ENCODE measurements around the gene OR10S1. TPM values are rescaled to one million over a fixed set of nuclear protein-coding genes. Genes with fewer than 3 reads are reported as not detected.
"Not testable (repeated sequence)": the region's sequence is repeated elsewhere in the genome, so short reads cannot be mapped to it uniquely, and the experiment has no call there.

OR10S1 gene, protein sequence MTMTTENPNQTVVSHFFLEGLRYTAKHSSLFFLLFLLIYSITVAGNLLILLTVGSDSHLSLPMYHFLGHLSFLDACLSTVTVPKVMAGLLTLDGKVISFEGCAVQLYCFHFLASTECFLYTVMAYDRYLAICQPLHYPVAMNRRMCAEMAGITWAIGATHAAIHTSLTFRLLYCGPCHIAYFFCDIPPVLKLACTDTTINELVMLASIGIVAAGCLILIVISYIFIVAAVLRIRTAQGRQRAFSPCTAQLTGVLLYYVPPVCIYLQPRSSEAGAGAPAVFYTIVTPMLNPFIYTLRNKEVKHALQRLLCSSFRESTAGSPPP
- total RNA-seq = not detected in 2 replicates
- long read RNA-seq = 0 reads

DNA sequence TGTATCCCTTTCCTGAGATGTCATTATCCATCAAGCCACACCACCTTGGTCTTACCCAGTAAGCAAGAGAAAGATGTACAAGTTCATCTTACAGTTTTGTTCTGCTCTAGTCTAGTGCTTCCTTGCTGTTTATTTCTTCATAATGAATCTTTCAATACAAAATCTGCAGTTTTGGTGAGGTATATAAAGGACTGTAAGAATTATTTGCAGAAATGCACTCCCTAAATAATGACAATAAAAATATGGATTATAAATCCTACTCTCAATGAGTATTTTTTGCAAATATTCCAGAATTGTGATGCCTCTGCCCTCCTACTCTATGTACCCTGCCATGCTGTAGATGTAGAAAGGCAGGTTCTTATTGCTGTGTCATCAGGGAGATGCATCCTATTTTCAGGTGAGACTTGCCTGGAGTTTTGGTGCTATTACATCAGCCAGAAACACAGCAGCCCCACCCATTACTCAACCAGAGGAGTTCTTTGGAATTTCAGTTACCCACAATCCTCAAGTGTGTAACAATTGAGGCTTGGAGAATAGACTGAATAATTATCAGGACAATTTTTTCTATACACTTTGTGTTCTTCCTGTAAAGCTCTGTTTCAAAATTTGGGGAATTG, at the start of gene OR10S1:
Gene OR10S1 (minus strand): TSS at position 51 of the 617 bp plus-strand sequence. CDS start 117 bp downstream, outside the sequence.
- H3K27me3 Mint-ChIP-seq (ENCODE audit: low read depth) = no peaks in the 10 kb centered on the region
- peaks cover 21% of the 10 kb centered on the region for H3K4me1 Mint-ChIP-seq
- no peak within 1 kb of the TSS for H3K4me3 Mint-ChIP-seq
- peak within 1 kb of the TSS; percentile 43 for H3K27ac Mint-ChIP-seq (ENCODE audit: unreplicated experiment)
- H3K9me3 Mint-ChIP-seq = peaks cover 9% of the 10 kb centered on the region
- no peak for DNase-seq (ENCODE audit: low read depth, low spot score)
- TF ChIP-seq, protein P1, sequence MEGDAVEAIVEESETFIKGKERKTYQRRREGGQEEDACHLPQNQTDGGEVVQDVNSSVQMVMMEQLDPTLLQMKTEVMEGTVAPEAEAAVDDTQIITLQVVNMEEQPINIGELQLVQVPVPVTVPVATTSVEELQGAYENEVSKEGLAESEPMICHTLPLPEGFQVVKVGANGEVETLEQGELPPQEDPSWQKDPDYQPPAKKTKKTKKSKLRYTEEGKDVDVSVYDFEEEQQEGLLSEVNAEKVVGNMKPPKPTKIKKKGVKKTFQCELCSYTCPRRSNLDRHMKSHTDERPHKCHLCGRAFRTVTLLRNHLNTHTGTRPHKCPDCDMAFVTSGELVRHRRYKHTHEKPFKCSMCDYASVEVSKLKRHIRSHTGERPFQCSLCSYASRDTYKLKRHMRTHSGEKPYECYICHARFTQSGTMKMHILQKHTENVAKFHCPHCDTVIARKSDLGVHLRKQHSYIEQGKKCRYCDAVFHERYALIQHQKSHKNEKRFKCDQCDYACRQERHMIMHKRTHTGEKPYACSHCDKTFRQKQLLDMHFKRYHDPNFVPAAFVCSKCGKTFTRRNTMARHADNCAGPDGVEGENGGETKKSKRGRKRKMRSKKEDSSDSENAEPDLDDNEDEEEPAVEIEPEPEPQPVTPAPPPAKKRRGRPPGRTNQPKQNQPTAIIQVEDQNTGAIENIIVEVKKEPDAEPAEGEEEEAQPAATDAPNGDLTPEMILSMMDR (conservative IDR thresholded peaks at IDR 0.05) = no peak
- peaks cover 5% of the 10 kb centered on the region for H3K36me3 Mint-ChIP-seq (ENCODE audit: low read depth)

DNA sequence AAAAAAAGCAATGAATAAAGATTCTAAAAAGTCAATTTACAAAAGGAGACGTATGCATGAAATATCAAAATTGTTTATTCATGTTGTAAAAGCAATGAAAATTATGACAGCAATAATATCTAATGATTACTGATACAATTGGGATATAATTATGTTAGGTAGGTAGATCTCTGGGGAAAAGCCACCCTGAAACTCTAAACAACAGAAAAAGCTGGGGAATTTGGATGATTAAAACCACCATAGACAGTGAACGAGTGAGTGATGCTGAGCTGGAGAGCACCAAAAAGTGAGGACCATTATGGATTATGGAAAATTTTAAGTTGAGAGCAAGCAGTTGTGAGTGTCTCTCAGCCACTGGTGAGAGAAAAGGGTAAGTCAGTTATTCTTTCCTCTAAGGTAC, 48.9 kb upstream of the OR10S1 start, which contains the start of gene OR10G8:
Gene OR10G8 (plus strand): TSS at position 301 of the 400 bp plus-strand sequence. CDS start 2,825 bp downstream, outside the sequence.
- H3K4me1 Mint-ChIP-seq = peaks cover 6% of the 10 kb centered on the region
- H3K27me3 Mint-ChIP-seq (ENCODE audit: low read depth) = no peaks in the 10 kb centered on the region
- H3K4me3 Mint-ChIP-seq = no peak within 1 kb of the TSS
- no peaks in the 10 kb centered on the region for H3K9me3 Mint-ChIP-seq
- H3K36me3 Mint-ChIP-seq (ENCODE audit: low read depth) = no peaks in the 10 kb centered on the region
- no peak within 1 kb of the TSS for H3K27ac Mint-ChIP-seq (ENCODE audit: unreplicated experiment)
- TF ChIP-seq, protein P1 (conservative IDR thresholded peaks at IDR 0.05) = no peak
- no peak for DNase-seq (ENCODE audit: low read depth, low spot score)

DNA sequence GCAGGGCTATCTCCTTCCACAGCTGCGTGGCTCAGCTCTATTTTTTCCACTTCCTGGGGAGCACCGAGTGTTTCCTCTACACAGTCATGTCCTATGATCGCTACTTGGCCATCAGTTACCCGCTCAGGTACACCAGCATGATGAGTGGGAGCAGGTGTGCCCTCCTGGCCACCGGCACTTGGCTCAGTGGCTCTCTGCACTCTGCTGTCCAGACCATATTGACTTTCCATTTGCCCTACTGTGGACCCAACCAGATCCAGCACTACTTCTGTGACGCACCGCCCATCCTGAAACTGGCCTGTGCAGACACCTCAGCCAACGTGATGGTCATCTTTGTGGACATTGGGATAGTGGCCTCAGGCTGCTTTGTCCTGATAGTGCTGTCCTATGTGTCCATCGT, 38.3 kb upstream of the OR10S1 start:
- not testable (repeated sequence) for H3K36me3 Mint-ChIP-seq (ENCODE audit: low read depth)

DNA sequence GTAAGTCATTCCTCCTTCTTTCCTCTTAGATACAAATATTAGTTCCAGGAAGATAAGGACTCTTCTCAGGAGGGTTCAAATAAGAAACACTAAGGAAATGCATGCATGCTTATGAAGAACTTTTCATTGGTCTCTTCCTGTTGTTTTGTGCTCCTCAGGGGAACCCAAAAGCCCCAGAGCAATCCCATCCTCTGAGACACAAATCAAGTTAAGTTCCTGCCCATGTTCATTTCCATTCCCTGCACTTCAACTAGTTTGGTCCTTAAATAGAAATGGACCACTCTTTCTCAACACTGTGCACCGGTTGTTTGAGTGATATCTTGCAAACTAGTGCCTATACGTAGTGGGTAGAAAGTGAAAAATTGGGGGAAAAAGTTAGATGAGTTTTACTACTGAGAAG, 35.1 kb upstream of the OR10S1 start, which contains the start of gene OR10G4:
Gene OR10G4 (plus strand): TSS at position 301 of the 400 bp plus-strand sequence. CDS start 2,578 bp downstream, outside the sequence.
- Mint-ChIP-seq H3K4me3 (no peak within 1 kb of the TSS), H3K9me3 (no peaks in the 10 kb centered on the region), H3K36me3 (ENCODE audit: low read depth) (no peaks in the 10 kb centered on the region), H3K27me3 (ENCODE audit: low read depth) (peaks cover 10% of the 10 kb centered on the region), H3K4me1 (no peaks in the 10 kb centered on the region), H3K27ac (ENCODE audit: unreplicated experiment) (no peak within 1 kb of the TSS)
- TF ChIP-seq, protein P1 (conservative IDR thresholded peaks at IDR 0.05) = no peak
- DNase-seq (ENCODE audit: low read depth, low spot score) = no peak

More for the DNA sequence above, 38.3 kb upstream of the OR10S1 start:
- H3K27me3 Mint-ChIP-seq (ENCODE audit: low read depth); DNase-seq (ENCODE audit: low read depth, low spot score); H3K27ac Mint-ChIP-seq (ENCODE audit: unreplicated experiment); H3K9me3 Mint-ChIP-seq; H3K4me3 Mint-ChIP-seq; H3K4me1 Mint-ChIP-seq: not testable (repeated sequence)

DNA sequence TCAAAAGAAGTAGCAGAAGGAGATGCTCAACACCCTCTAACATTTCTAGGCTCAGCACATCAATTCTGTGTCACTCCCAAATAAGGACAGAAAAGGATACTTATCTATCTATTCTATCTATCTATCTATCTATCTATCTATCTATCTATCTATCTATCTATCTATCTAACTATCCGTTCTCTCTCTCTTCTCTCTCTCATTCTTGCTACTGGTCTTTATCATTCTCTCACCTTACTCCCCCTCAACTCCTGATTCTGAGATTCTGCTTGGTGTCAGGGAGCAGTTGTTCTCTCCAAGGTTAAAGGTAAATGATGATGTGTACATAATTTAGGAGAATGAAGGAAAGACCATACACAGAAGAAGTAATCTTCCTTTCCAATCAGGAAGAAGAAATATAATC, 17.5 kb upstream of the OR10S1 start, which contains the start of gene OR10G6:
Gene OR10G6 (minus strand): TSS at position 43 of the 400 bp plus-strand sequence. CDS start 0 bp downstream, at position 43.
- H3K9me3 Mint-ChIP-seq = no peaks in the 10 kb centered on the region
- peak within 1 kb of the TSS; percentile 59 for H3K27ac Mint-ChIP-seq (ENCODE audit: unreplicated experiment)
- no peaks in the 10 kb centered on the region for H3K27me3 Mint-ChIP-seq (ENCODE audit: low read depth)
- DNase-seq (ENCODE audit: low read depth, low spot score) = no peak
- H3K36me3 Mint-ChIP-seq (ENCODE audit: low read depth) = no peaks in the 10 kb centered on the region
- H3K4me1 Mint-ChIP-seq = no peaks in the 10 kb centered on the region
- TF ChIP-seq, protein P1 (conservative IDR thresholded peaks at IDR 0.05) = no peak
- H3K4me3 Mint-ChIP-seq = no peak within 1 kb of the TSS
